ENCODE data around the gene PLEKHG5. TPM values are rescaled to one million over a fixed set of nuclear protein-coding genes. Genes with fewer than 3 reads are reported as not detected.
A peak's percentile ranks its signal among the peaks of the same experiment; 100 is the strongest.

The PLEKHG5 gene
- total RNA-seq, 1 experiment from 2014 or later = 32.3 TPM

DNA sequence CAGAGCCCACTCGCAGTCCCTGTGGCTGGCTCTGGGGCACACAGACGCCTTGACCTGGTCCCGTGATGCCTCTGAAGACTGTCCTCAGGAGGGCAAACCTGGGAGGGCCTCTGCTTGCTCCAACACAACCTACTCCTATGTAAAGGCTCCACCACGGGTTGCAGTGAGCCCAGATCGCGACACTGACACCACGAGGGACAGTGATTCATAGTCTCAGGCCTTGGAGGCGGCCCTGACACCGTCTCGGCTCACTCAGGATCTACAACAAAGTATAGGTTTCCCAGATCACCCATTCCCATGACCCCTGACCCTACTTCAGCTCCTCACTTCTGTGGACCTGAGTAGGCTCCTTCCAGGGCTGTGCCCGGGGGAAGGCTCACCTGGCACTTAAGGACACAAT lies 34.8 kb upstream of the PLEKHG5 start:
- Mint-ChIP-seq H3K4me1 (ENCODE audit: insufficient read depth, unreplicated experiment) (peaks cover 6% of the 10 kb centered on the region), H3K27me3 (ENCODE audit: insufficient read depth, unreplicated experiment) (no peaks in the 10 kb centered on the region), H3K9me3 (ENCODE audit: unreplicated experiment) (no peaks in the 10 kb centered on the region), H3K27ac (ENCODE audit: low read depth, unreplicated experiment) (no peak overlapping the region), H3K4me3 (ENCODE audit: unreplicated experiment) (no peak overlapping the region), H3K36me3 (ENCODE audit: insufficient read depth, unreplicated experiment) (peaks cover 84% of the 10 kb centered on the region)
- intact Hi-C loops (cut with micrococcal nuclease) = no loop called here
- CTCF ChIA-PET = no interaction called here
- BruUV-seq (replicated peaks) = no TSS peak
- TF ChIP-seq, protein P1, sequence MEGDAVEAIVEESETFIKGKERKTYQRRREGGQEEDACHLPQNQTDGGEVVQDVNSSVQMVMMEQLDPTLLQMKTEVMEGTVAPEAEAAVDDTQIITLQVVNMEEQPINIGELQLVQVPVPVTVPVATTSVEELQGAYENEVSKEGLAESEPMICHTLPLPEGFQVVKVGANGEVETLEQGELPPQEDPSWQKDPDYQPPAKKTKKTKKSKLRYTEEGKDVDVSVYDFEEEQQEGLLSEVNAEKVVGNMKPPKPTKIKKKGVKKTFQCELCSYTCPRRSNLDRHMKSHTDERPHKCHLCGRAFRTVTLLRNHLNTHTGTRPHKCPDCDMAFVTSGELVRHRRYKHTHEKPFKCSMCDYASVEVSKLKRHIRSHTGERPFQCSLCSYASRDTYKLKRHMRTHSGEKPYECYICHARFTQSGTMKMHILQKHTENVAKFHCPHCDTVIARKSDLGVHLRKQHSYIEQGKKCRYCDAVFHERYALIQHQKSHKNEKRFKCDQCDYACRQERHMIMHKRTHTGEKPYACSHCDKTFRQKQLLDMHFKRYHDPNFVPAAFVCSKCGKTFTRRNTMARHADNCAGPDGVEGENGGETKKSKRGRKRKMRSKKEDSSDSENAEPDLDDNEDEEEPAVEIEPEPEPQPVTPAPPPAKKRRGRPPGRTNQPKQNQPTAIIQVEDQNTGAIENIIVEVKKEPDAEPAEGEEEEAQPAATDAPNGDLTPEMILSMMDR (IDR thresholded peaks at IDR 0.05; ENCODE audit: unreplicated experiment) = no peak
- POLR2A ChIA-PET = interaction anchor here (0.6 kb wide), 1 partner anchor 98 kb away, joined by 3 read pairs; no protein-coding TSS in a partner anchor
- DNase-seq (ENCODE audit: unreplicated experiment) = no peak

DNA sequence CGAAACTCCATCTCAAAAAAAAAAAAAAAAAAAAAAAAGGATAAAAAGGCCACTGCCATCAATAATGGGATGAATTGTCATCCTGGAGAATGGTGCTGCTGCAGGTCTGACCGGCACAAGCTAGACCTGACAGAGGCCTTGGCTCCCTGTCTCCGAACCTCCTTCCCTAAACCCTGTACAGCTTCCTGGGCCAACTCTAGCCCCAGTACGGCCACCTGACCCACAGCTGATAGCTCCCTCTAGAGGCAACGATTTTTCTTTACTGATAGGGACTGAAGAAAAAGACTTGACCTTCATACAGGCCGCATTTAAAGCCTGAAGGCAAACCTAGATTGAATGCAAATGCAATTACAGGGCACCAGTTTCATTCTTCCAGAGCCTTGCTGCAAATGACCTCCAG lies 32.1 kb upstream of the PLEKHG5 start:
- peak; percentile 64 for DNase-seq (ENCODE audit: unreplicated experiment)
- H3K27ac Mint-ChIP-seq (ENCODE audit: low read depth, unreplicated experiment) = no peak overlapping the region
- H3K9me3 Mint-ChIP-seq (ENCODE audit: unreplicated experiment) = no peaks in the 10 kb centered on the region
- BruUV-seq (replicated peaks) = no TSS peak
- H3K27me3 Mint-ChIP-seq (ENCODE audit: insufficient read depth, unreplicated experiment) = no peaks in the 10 kb centered on the region
- peaks cover 58% of the 10 kb centered on the region for H3K36me3 Mint-ChIP-seq (ENCODE audit: insufficient read depth, unreplicated experiment)
- ChIA-PET POLR2A (interaction anchor here (0.7 to 5.6 kb wide), 4 partner anchors 10 to 60 kb away, joined by 4 to 63 read pairs (median 4); partner anchors contain the start of gene PLEKHG5), CTCF (interaction anchor here (0.6 to 5.5 kb wide), 12 partner anchors 9 to 125 kb away, joined by 3 to 37 read pairs (median 5); partner anchors contain the start of genes NOL9, PLEKHG5 and TAS1R1)
- TF ChIP-seq, protein P1 (IDR thresholded peaks at IDR 0.05; ENCODE audit: unreplicated experiment) = peak; percentile 47
- intact Hi-C loops (cut with micrococcal nuclease) = loop anchor here (1.0 kb wide), 1 partner anchor 37 kb away; no protein-coding TSS in a partner anchor
- peaks cover 24% of the 10 kb centered on the region for H3K4me1 Mint-ChIP-seq (ENCODE audit: insufficient read depth, unreplicated experiment)
- no peak overlapping the region for H3K4me3 Mint-ChIP-seq (ENCODE audit: unreplicated experiment)

DNA sequence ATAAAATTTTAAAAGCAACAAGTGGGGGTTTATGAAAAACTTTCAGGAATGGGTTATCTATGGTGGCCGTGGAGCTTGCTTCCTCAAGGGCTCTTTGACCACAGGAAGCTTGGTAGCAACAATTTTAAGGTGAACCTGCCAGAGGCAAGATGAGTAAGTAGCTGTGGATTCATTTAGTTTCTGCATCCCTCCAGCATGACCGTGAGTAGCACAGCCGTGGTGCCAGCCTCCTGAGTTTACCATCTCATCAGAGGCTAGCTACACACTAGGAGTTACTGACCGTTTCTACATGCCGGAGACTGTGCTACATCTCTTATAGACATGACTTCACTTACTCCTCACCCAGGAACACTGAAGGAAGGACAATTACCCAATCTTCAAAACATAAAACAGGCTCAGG lies 30.1 kb upstream of the PLEKHG5 start:
- Mint-ChIP-seq H3K4me3 (ENCODE audit: unreplicated experiment) (no peak overlapping the region), H3K9me3 (ENCODE audit: unreplicated experiment) (no peaks in the 10 kb centered on the region), H3K27me3 (ENCODE audit: insufficient read depth, unreplicated experiment) (no peaks in the 10 kb centered on the region), H3K4me1 (ENCODE audit: insufficient read depth, unreplicated experiment) (peaks cover 24% of the 10 kb centered on the region), H3K27ac (ENCODE audit: low read depth, unreplicated experiment) (peak overlapping the region; percentile 27), H3K36me3 (ENCODE audit: insufficient read depth, unreplicated experiment) (peaks cover 39% of the 10 kb centered on the region)
- CTCF ChIA-PET = interaction anchor here (0.6 to 5.5 kb wide), 12 partner anchors 12 to 283 kb away, joined by 3 to 37 read pairs (median 4); partner anchors contain the start of genes NOL9 and TAS1R1
- TF ChIP-seq, protein P1 (IDR thresholded peaks at IDR 0.05; ENCODE audit: unreplicated experiment) = no peak
- BruUV-seq (replicated peaks) = TSS peak; percentile 13
- POLR2A ChIA-PET = interaction anchor here (0.6 to 5.6 kb wide), 12 partner anchors 8 to 832 kb away, joined by 3 to 63 read pairs (median 4); partner anchors contain the start of gene PLEKHG5
- DNase-seq (ENCODE audit: unreplicated experiment) = peak; percentile 33
- intact Hi-C loops (cut with micrococcal nuclease) = no loop called here

DNA sequence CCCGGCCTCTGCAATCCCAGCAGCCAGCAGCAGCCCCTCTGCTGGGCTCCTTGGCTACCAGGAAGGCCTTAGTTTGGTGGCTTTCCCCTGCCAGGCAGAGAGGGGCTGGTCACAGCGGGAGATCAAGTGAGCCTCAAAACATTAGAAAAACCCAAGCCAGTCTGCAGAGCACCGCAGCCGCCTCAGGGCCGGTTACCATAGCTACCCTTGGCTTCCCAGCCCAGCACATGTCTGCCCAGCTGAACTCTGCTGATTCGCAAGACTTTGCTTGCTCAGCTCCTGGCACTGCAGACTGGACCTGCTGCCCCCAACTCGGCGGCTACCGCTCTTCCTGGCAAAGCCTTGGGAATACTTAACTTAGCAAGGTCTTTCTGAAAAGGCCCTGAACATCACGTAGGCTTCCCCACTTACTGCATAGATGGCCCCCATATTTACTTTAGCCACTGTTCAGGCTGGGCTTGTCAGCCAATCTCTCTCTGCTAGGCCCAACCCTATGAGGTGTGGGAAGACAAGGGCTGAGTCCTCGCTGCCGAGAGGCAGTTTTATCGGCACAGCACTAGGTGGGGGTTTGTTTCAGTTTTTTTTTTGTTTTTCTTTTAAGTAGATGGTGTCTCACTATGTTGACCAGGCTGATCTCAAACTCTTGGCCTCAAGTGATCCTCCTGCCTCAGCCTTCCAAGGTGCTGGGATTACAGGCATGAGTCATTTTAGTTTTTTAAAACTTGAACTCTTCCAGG lies 28.6 kb upstream of the PLEKHG5 start:
- H3K36me3 Mint-ChIP-seq (ENCODE audit: insufficient read depth, unreplicated experiment) = peaks cover 25% of the 10 kb centered on the region
- peaks cover 24% of the 10 kb centered on the region for H3K4me1 Mint-ChIP-seq (ENCODE audit: insufficient read depth, unreplicated experiment)
- TF ChIP-seq, protein P1 (IDR thresholded peaks at IDR 0.05; ENCODE audit: unreplicated experiment) = no peak
- BruUV-seq (replicated peaks) = no TSS peak
- ChIA-PET POLR2A (interaction anchor here (0.7 to 5.6 kb wide), 8 partner anchors 15 to 136 kb away, joined by 3 to 63 read pairs (median 5); partner anchors contain the start of genes NOL9, PLEKHG5 and TAS1R1), CTCF (interaction anchor here (0.6 to 5.5 kb wide), 8 partner anchors 16 to 105 kb away, joined by 3 to 37 read pairs (median 4); partner anchors contain the start of genes NOL9 and TAS1R1)
- intact Hi-C loops (cut with micrococcal nuclease) = no loop called here
- DNase-seq (ENCODE audit: unreplicated experiment) = peak; percentile 72
- H3K9me3 Mint-ChIP-seq (ENCODE audit: unreplicated experiment) = no peaks in the 10 kb centered on the region
- no peak overlapping the region for H3K4me3 Mint-ChIP-seq (ENCODE audit: unreplicated experiment)
- peak overlapping the region; percentile 27 for H3K27ac Mint-ChIP-seq (ENCODE audit: low read depth, unreplicated experiment)
- H3K27me3 Mint-ChIP-seq (ENCODE audit: insufficient read depth, unreplicated experiment) = no peaks in the 10 kb centered on the region
